HG03565 (cell line): ENCODE results near the gene MMP11.

Experiments used
- ATAC-seq: cut with Tn5 transposase; IDR thresholded peaks from one replicate; pipeline ENCODE4 v1.9.1; 2021; ENCODE audit warnings: mild to moderate bottlenecking, moderate library complexity; ENCODE audit not compliant: unreplicated experiment

The MMP11 gene

DNA sequence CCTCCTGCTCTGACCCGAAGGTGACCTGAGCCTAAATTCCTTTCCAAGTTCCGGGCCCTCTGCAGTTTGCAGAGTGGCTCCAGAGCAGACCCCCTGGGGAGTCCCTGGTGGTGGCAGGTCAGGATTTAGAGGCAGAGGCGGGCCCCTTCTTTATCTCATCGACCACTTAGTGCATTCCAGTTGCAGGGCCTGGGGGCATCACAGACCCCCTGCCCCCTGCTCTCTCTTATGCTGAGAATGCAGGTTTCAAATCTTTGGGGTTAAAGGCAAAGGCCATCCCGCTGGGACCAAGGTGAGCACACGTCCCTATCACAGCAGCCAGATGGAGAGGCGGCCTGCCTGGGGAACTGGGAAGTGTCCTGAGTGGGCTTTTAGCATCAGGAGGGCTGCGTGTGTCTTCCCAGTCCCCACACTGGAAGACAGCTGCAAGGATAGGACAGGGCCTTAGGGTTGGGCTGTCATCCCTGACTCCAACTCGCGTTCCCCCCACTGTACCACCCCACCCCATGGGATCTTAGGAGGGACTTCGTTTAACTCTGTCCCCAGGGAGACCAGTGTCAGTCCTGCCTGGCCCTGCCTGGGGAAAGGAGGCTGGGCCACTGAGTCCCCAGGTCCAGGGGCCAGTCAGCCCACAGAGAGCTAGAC, 54.8 kb downstream of the MMP11 start:
- ATAC-seq, result no peak

GRCh38 chr22:23828800-23829680, 56.4 kb downstream of the MMP11 start:
- no peak for ATAC-seq

DNA sequence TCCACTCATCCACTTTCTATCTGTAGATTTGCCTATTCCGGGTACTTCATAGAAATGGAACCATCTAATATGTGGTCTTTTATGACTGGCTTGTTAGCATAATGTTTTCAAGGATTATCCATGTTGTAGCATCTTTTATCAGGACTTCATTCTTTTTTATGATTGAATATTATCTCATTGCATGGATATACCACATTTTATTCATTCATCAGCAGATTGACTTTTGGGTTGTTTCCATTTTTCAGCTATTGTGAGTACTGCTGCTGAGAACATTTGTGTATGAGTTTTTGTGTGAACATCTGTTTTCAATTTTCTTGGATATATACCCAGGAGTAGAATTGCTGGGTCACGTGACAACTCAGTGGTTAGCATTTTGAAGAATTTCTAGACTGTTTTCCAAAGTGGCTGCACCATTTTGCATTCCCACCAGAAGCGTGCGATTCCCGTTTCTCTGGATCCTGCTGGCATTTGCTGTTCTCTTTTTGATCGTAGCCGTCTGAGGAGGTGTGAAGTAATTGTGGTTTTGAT, 57.3 kb downstream of the MMP11 start:
- ATAC-seq, result no peak

DNA sequence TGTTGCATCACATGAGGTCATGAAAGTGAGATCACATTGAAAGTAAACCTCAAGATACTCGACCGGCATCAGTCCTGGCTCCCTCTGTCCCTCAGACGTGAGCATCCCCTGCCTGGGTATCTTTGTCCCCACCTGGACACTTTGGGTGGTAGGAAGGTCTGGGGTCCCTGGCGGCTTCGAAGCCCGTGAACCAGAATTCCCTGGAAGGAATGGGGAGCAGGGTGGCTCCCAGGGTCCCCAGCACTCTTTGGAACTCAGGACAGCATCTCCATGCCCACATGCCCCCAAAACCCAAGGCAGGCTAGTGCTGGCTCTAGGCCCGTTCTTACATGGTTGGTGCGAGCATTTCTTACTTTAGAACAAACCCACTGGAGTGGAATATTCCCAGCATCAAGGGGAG, 58.6 kb downstream of the MMP11 start:
- ATAC-seq, result no peak

- ATAC-seq, result no peak
These were observed 59.1 kb downstream of the MMP11 start for GRCh38 chr22:23831781-23832180.

DNA sequence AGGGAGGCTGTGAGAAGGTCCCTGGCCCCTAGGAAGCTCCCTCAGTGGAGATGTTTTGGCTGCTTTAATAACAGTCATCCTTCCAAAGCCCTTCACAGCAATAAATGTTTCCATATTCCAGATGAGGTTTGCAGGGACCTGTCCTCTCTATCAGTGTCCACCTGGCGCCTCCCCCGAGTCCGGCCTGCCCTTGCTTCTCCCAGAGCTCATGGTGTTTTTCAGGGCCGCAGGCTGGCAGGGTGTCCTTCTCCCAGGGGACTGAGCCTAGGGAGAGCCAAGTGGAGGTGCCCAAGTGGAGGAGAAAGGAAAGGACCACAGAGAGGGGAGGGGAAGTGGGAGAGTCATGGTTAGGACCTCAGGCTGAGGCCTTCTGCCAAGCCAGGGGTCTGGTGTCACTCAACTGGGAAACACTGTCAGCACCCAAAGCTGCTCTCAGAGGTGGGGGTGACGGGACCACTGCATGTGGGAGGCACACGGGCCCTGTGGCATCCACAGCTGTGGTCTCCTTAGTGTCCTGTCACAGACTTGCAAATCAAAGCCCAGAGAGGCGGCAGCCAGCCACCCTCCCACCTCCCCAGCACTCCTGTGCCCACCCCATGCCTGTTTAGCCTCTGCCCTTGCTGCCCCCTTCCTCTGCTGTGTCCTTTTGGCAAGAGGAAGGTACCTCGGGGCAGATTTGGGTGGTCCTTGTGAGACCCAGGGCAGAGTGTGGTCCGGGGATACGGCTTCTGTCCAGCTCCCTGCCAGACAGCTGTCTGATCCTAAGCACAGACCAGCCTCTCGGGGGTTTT, 59.8 kb downstream of the MMP11 start:
- no peak for ATAC-seq

DNA sequence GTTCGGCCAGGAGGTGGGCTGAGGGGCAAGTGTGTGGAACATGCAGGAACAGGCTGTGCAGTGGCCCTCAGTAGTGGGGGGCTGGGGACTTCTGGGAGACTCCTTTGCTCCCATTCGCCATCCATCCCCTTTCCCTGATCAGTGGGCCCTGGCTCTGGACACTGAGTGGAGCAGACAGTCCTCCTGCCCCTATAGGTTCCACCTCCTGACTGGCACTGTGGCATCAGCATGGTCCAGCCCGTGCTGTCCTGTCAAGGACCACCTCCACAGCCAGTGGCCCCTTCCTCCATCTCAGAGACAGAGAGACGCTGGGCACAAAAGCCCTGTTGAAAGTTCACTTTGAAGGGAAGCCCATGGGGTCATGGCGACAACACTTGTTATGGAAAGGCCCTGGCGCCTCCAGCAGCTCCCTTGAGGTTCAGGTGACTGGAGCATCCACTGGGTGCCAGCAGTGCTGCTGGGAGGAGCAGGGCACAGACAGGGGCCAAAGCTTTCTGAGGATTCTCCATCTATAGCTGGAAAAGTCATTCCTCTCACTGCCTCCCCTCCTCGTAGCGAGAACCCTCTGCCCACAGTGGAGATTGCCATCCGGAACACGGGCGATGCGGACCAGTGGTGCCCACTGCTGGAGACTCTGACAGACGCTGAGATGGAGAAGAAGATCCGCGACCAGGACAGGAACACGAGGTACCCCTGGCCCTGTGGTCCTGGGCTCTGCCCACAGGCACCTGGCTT, 60.5 kb downstream of the MMP11 start:
- ATAC-seq, result no peak
